ENCODE results near the gene ATP6V1C2.

ATP6V1C2 gene

DNA sequence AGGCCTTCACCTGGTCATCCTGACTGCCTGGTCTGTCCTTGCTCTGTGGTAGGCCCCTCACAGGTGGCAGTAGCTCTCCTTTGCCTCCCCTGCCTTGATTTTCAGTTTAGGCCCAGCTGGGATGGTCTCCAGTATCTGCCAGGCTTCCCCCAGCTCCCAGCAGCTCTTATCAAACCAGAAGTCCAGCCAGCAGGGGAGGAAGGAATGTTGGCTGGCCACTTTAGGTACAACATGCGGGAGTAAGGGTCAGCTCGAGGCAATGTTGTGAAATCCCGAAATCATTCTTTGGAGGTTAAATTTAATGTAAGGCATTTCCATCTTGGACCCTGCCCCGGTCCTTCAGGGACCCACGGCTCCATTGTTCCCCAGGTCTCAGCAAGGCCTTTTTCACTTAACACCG lies 16.8 kb downstream of the ATP6V1C2 start:
- no peaks in the 10 kb centered on the region for H3K36me3 ChIP-seq
- DNase-seq = no peak
- no peaks in the 10 kb centered on the region for H3K9me3 ChIP-seq
- H3K4me3 ChIP-seq (ENCODE audit: low read depth, low read length) = no peak overlapping the region
- H3K4me1 ChIP-seq = no peaks in the 10 kb centered on the region
- TF ChIP-seq, protein P1, sequence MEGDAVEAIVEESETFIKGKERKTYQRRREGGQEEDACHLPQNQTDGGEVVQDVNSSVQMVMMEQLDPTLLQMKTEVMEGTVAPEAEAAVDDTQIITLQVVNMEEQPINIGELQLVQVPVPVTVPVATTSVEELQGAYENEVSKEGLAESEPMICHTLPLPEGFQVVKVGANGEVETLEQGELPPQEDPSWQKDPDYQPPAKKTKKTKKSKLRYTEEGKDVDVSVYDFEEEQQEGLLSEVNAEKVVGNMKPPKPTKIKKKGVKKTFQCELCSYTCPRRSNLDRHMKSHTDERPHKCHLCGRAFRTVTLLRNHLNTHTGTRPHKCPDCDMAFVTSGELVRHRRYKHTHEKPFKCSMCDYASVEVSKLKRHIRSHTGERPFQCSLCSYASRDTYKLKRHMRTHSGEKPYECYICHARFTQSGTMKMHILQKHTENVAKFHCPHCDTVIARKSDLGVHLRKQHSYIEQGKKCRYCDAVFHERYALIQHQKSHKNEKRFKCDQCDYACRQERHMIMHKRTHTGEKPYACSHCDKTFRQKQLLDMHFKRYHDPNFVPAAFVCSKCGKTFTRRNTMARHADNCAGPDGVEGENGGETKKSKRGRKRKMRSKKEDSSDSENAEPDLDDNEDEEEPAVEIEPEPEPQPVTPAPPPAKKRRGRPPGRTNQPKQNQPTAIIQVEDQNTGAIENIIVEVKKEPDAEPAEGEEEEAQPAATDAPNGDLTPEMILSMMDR (IDR thresholded peaks at IDR 0.05; ENCODE audit: low read depth, low read length) = no peak
- no peaks in the 10 kb centered on the region for H3K27me3 ChIP-seq

DNA sequence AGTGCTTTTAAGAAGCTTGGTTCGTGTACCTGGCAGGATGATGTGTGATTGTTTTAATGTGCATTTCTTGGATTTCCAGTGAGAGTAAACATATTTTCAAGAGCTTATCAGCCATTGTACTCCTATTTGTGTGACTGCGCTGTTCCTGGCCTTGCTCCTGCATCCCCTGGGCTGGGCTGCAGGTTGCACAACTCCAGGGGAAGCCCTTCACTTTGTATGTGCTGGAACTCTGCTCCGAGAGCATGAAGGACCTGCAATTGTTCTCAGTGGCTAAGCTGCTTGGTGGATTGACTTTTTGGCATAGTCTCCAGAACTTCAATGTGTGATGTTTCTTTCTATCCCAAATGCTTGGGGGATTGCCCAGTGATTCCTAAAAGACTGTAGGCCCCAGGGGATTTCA lies 18.8 kb downstream of the ATP6V1C2 start:
- no peak overlapping the region for H3K4me3 ChIP-seq (ENCODE audit: low read depth, low read length)
- no peaks in the 10 kb centered on the region for H3K36me3 ChIP-seq
- no peaks in the 10 kb centered on the region for H3K4me1 ChIP-seq
- no peaks in the 10 kb centered on the region for H3K9me3 ChIP-seq
- H3K27me3 ChIP-seq = no peaks in the 10 kb centered on the region
- TF ChIP-seq, protein P1 (IDR thresholded peaks at IDR 0.05; ENCODE audit: low read depth, low read length) = no peak
- no peak for DNase-seq

DNA sequence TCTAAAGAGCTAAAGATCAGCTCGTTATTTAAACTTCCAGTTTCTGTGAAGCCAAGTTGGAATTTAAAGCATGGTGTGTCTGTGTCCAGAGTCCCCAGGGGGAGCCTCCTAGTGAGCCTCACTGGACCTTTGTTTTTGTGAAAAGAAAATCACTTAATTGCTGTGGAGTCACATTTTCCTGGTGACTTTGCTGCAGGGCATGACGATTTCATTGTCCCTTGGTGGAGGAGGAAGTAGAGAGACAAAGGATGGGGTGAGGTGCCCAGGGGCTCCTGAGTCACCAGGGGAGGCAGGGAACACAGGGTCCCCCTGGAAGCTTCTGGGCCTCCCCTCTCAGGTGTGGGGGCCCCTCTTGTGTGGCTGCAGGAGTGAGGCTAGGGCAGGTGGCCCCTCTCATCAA lies 19.7 kb downstream of the ATP6V1C2 start:
- Histone ChIP-seq H3K4me3 (ENCODE audit: low read depth, low read length) (no peak overlapping the region), H3K27me3 (no peaks in the 10 kb centered on the region), H3K9me3 (no peaks in the 10 kb centered on the region), H3K36me3 (no peaks in the 10 kb centered on the region), H3K4me1 (no peaks in the 10 kb centered on the region)
- DNase-seq = no peak
- TF ChIP-seq, protein P1 (IDR thresholded peaks at IDR 0.05; ENCODE audit: low read depth, low read length) = no peak

DNA sequence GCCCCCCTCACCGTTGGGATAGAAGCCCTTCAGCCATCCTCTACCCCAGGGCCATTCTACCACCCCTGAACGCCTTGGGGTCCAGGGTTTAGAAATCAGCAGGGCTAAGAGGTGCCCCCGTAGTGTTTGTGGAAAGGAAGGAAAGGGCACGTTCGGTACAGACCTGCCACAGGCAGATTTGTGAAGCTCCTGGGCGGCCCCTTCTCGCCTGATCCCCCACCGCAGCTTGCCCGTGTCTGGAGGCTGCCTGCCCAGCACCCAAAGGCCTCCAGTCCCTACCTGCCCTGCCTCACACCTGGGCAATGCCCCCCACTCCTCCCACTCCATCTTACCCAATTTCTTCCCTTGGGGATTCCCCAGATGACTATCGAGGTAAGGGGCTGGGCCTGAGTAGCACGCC lies 21.2 kb downstream of the ATP6V1C2 start:
- Histone ChIP-seq H3K9me3 (no peaks in the 10 kb centered on the region), H3K36me3 (no peaks in the 10 kb centered on the region), H3K4me1 (no peaks in the 10 kb centered on the region), H3K27me3 (no peaks in the 10 kb centered on the region), H3K4me3 (ENCODE audit: low read depth, low read length) (no peak overlapping the region)
- no peak for DNase-seq
- TF ChIP-seq, protein P1 (IDR thresholded peaks at IDR 0.05; ENCODE audit: low read depth, low read length) = no peak

DNA sequence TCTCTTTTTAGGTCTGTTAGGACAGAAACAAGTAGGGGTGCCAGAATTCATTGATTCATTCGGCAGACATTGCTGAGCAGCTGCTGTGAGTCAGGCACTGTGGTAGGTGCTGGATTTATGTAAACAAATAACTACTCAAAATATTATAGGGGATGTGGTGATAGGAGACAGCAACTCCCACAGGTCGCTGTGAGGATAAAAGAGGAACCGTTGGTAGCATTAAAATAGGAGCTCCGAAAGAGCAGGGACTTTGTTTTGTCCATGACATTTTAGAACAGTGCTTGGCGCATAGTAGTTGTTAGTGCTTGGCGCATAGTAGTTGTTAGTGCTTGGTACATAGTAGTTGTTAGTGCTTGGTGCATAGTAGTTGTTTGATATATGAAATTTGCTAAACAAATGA lies 29.2 kb downstream of the ATP6V1C2 start:
- Histone ChIP-seq H3K9me3 (no peaks in the 10 kb centered on the region), H3K36me3 (no peaks in the 10 kb centered on the region), H3K4me3 (ENCODE audit: low read depth, low read length) (no peak overlapping the region), H3K4me1 (no peaks in the 10 kb centered on the region), H3K27me3 (no peaks in the 10 kb centered on the region; the same call in 1 of the 2 replicates)
- no peak for DNase-seq
- TF ChIP-seq, protein P1 (IDR thresholded peaks at IDR 0.05; ENCODE audit: low read depth, low read length) = no peak

DNA sequence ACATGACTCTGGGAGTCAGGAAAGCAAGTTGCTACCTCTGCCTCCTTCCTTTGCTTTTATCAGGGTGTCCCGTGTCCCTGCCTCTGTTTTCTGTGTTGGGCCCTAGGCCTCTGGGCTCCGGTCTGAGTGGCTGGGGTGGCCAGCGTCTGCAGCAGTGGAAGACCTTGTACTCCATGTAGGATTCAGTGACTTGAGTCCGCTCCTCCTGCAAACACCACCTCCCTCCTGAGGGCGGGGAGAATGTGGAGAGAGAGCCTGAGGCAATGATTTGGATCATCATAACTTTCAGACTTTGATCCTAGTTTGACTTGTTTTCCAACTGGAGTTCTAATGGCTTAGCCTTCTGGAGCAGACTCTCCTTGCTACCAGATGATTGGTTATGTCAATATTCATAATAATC lies 30.8 kb downstream of the ATP6V1C2 start:
- H3K36me3 ChIP-seq = no peaks in the 10 kb centered on the region
- DNase-seq = no peak
- no peaks in the 10 kb centered on the region for H3K9me3 ChIP-seq
- no peaks in the 10 kb centered on the region for H3K4me1 ChIP-seq
- no peak overlapping the region for H3K4me3 ChIP-seq (ENCODE audit: low read depth, low read length)
- TF ChIP-seq, protein P1 (IDR thresholded peaks at IDR 0.05; ENCODE audit: low read depth, low read length) = no peak
- H3K27me3 ChIP-seq = no peaks in the 10 kb centered on the region; the same call in 1 of the 2 replicates
